Measurements from ENCODE around the gene THUMPD2.
A peak's percentile ranks its signal among the peaks of the same experiment; 100 is the strongest.

Gene THUMPD2

DNA sequence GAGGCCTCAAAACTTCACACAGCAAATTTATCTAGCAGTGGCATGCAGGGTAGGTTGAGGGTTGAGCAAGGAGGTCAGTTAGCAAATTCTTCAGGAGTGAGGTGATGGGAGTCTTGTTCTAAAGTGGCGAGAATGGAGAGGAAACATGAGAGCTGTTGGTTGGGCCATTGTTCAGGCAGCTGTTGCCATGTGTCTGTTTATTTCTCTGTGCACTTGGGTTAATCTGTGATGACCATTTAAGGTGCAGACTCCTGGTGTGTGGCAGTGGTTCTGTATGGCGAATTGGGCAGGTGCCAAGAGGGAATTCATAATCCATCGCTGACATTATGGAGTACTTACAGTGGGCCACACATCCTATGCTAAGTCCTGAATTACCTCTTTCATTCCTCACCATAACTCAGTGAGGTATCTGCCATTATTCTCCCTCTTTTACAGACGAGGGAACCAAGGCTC, 82.9 kb downstream of the THUMPD2 start:
- H3K27me3 Mint-ChIP-seq (ENCODE audit: low read depth), result no peaks in the 10 kb centered on the region
- peaks cover 14% of the 10 kb centered on the region for H3K36me3 Mint-ChIP-seq (ENCODE audit: low read depth)
- TF ChIP-seq CTCF (IDR thresholded peaks at IDR 0.05; ENCODE audit: unreplicated experiment in 3 of 3), result no peak
- no peak overlapping the region for H3K4me3 Mint-ChIP-seq
- peak overlapping the region; percentile 34 to 62 (median 34) for H3K27ac Mint-ChIP-seq
- H3K9me3 Mint-ChIP-seq, result peaks cover 16% of the 10 kb centered on the region
- H3K4me1 Mint-ChIP-seq, result peaks cover 24% of the 10 kb centered on the region

- peaks cover 12% of the 10 kb centered on the region for H3K9me3 Mint-ChIP-seq
- no peak for TF ChIP-seq CTCF (IDR thresholded peaks at IDR 0.05; ENCODE audit: unreplicated experiment in 3 of 3)
- H3K36me3 Mint-ChIP-seq (ENCODE audit: low read depth), result peaks cover 5% of the 10 kb centered on the region
- no peaks in the 10 kb centered on the region for H3K27me3 Mint-ChIP-seq (ENCODE audit: low read depth)
- peak overlapping the region in 1 of 3 experiments; percentile 3 for H3K27ac Mint-ChIP-seq
- H3K4me3 Mint-ChIP-seq, result no peak overlapping the region
- peaks cover 24% of the 10 kb centered on the region for H3K4me1 Mint-ChIP-seq
These were observed 85.8 kb downstream of the THUMPD2 start for GRCh38 chr2:39693245-39693644.

DNA sequence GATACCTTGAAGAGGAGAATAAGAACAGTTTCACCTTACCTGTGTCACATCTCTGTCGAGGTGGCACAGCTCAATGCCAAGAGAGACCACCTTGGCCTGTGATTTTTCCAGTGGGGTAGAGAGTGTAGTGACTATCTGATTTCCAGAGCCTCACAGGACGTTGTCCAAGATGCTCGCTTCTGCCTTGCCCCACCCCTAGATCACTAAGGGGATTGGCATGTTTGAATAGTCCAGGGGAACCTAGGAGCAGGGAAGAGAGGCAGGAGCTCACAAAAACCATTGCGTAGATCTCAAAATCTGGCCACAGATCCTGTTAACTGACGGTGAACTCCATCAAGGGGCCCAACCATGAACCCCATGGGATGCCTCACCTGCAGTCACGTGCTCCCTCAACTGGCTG, 89.2 kb downstream of the THUMPD2 start:
- Mint-ChIP-seq H3K4me3 (no peak overlapping the region), H3K27ac (no peak overlapping the region), H3K27me3 (ENCODE audit: low read depth) (no peaks in the 10 kb centered on the region), H3K36me3 (ENCODE audit: low read depth) (peaks cover 5% of the 10 kb centered on the region), H3K9me3 (peaks cover 12% of the 10 kb centered on the region), H3K4me1 (no peaks in the 10 kb centered on the region)
- no peak for TF ChIP-seq CTCF (IDR thresholded peaks at IDR 0.05; ENCODE audit: unreplicated experiment in 3 of 3)

DNA sequence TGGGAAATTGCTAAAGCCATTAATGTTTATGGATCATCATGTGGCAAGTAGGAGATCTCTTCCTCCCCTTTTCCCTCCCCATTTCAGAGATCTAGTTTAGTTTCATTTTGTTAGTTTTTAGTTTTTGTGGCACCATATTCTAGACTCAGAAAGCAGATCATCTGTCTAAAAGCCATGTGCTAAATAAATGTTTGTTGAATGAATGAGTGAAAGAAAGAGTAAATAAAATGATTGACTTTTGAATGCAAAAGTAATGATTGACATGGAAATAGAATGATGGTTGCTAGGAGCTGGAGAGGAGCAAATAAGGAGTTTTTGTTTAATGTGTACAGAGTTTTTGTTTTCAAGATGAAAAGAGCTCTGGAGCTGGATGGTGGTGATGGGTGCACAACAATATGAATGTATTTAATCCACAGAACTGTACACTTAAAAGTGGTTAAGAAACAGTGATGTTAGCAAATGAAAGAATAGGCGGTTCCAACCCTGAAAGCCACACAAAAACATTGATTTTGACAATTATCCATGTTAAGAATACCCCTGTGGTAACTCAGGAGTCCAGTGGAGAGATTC, 89.7 kb downstream of the THUMPD2 start:
- no peak for TF ChIP-seq CTCF (IDR thresholded peaks at IDR 0.05; ENCODE audit: unreplicated experiment in 3 of 3)
- Mint-ChIP-seq H3K27ac (no peak overlapping the region), H3K4me1 (no peaks in the 10 kb centered on the region), H3K27me3 (ENCODE audit: low read depth) (no peaks in the 10 kb centered on the region), H3K36me3 (ENCODE audit: low read depth) (peaks cover 5% of the 10 kb centered on the region), H3K4me3 (no peak overlapping the region), H3K9me3 (peaks cover 12% of the 10 kb centered on the region)

DNA sequence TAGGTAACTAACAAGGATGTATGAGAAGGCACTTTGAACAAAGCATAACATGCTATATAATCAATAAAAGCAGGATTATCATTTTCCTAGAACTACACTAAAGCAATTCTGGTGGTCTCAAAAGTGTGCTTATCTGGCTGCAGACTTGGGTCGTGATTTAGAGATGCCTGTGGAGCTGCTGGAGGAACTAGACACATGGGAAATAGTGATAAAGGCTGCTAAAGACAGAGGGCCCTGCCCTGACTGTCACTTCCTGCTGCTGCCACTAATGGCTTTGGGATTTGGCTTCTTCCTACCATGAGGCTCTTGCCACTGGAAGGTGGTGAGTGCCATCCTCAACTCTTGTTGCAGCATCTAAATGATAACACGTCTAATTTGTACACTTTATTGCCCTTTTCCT, 90.9 kb downstream of the THUMPD2 start:
- no peaks in the 10 kb centered on the region for H3K4me1 Mint-ChIP-seq
- H3K4me3 Mint-ChIP-seq, result no peak overlapping the region

More for the DNA sequence above, 90.9 kb downstream of the THUMPD2 start:
- H3K36me3 Mint-ChIP-seq (ENCODE audit: low read depth), result peaks cover 5% of the 10 kb centered on the region
- peaks cover 12% of the 10 kb centered on the region for H3K9me3 Mint-ChIP-seq
- no peak for TF ChIP-seq CTCF (IDR thresholded peaks at IDR 0.05; ENCODE audit: unreplicated experiment in 3 of 3)
- no peaks in the 10 kb centered on the region for H3K27me3 Mint-ChIP-seq (ENCODE audit: low read depth)
- H3K27ac Mint-ChIP-seq, result no peak overlapping the region

Data from nephron (organoid).